SIG-M5 treated with dmso at 0.1 percent for 504 hours (cell line): ENCODE data around the gene GGCX.

ENCODE experiments used
- DNase-seq: peaks from one replicate; lab custom pipeline; 2025; ENCODE audit not compliant: unreplicated experiment; lab: John Stamatoyannopoulos, UW

Gene GGCX

GRCh38 chr2:85522090-85522647, 39.1 kb downstream of the GGCX start:
- DNase-seq, result no peak

- peak; percentile 48 for DNase-seq
Measured at GRCh38 chr2:85516653-85517389, 44.5 kb downstream of the GGCX start.

DNA sequence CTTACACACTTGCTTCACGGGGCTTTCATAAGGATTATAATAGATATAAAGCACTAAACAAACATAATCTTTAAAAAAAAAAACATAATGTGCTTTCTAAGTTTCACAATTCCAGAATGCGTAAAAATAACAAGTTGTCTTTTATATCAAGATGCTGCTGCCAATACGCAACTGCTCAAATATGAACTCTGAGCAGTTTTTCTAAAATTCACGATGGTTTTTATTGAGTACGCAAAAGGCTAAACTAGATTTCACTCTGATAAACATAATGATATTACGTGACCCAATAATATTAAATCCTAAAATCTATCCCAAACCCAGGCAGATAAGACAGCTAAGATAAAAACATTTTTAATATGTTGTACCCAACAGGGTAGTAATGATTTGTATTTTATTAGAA, 47.0 kb downstream of the GGCX start:
- DNase-seq, result no peak

GRCh38 chr2:85511008-85511811, 50.1 kb downstream of the GGCX start:
- DNase-seq, result no peak

DNA sequence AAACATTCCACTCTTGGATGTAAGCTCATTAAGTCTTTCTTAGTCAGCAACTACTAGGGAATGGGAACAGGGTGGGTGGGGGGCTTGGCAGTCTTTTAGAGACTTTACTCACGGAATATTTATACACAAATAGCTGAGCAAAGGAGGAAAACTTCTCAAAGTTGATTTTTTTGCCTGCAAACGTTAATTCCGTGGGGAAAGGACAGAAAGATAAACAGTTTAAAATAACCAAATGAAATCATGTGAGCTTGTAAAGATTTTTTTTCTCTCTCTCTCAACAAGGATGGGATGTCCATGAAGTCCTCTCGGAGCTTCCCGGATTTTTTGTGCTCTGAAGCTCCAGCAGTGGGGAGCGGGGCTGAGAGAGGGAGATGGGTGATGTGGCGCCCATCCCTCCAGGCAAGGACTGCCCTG, 54.5 kb downstream of the GGCX start:
- DNase-seq, result no peak

- DNase-seq, result no peak
Measured at GRCh38 chr2:85505551-85506238, 55.6 kb downstream of the GGCX start.

- no peak for DNase-seq
Measured at GRCh38 chr2:85504778-85505261, 56.5 kb downstream of the GGCX start.

- DNase-seq, result no peak
Measured at GRCh38 chr2:85503851-85504777, 57.2 kb downstream of the GGCX start.

- no peak for DNase-seq
Measured at GRCh38 chr2:85503168-85503850, 58.0 kb downstream of the GGCX start.

DNA sequence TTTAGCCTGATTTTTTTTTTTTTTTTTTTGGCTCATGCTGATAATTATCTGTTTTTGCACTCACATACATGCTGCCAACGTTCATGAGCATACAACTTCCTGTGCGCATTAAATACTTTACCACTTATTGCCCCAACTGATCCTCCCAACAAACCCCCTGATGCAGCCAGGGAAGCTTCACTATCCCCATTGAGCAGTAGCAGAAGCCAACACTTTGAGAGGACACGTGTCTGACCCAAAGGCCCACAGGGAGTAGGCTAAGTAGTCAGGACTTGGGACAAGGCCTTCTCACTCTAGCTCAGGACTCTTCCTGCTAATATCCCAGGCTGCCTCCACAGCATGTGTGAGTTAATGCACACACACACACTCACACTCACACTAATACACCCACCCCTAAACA, 58.6 kb downstream of the GGCX start:
- no peak for DNase-seq

- peak; percentile 77 for DNase-seq
Measured at GRCh38 chr2:85501248-85501647, 60.0 kb downstream of the GGCX start.

DNA sequence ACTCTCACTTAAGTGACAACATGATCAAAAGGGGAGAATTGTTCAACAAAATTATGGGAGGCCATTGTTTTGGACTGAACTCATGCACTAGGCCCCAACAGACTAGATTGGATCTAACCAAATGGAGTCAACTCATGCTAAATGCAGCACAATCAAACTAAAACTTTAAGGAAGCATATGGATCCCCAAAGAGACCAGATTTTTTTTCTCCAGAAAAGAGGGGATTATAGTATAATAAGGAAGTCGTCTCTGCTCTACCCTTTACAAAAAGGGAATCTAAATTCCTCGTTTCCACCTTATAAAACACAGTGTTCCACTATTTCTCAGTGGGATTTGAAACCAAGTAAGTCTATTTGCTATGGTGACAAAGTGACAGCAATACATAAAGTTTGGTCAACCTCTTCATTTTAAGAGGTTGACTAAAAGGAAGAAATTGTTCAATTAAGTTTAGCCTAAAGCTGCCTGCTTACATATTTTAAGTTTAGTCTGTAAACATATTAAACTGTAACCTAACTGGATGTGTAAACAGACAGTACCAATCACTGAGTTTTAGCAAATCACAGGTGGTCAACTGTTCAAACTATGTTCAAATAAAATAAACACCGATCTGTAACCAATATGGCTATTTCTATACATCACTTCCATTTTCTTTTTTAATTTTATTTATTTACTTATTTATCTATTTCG, 63.2 kb downstream of the GGCX start:
- DNase-seq, result no peak

DNA sequence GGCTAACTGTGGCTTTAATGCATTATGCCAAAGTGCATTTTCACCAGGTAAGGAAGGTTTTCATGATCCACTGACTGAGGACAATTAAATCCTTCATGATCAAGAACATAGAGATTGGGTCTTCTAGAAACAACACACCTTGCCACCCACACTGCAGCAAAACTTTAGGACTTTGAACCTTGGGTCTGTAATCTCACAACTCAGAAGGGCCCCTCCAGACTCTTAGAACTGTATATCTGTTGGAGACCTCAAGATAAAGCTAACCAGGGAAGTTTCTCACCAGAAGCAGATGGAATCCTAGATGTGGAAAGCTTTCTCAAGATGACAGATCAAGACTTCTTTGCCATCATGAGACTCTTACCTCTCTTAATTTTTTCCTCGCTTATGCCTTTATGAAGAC, 64.9 kb downstream of the GGCX start:
- no peak for DNase-seq
